Astrocyte (in vitro differentiated cells and primary cell): Measurements from ENCODE around the gene MOSPD3. TPM values are rescaled to one million over a fixed set of nuclear protein-coding genes. Genes with fewer than 3 reads are reported as not detected.

ENCODE experiments used
- DNase-seq: peaks from one replicate; pipeline ENCODE4 v3.0.0-alpha.2; 2010; ENCODE audit warnings: low read depth
- FAIRE-seq: peaks from 2 replicates; lab custom pipeline; 2011; peaks lifted over from hg19 to GRCh38; lab: Jason Lieb, UNC
- H2AFZ ChIP-seq: 2 replicates; pipeline ENCODE4 v1.6.0; 2012; ENCODE audit warnings: low read depth, low read length, inconsistent platforms
- H3K27ac ChIP-seq: 2 replicates; pipeline ENCODE4 v1.5.1; 2011; ENCODE audit warnings: low read depth, low read length, inconsistent platforms
- H3K27me3 ChIP-seq: 2 replicates; pipeline ENCODE4 v1.6.0; 2011; ENCODE audit warnings: low read length, inconsistent platforms; ENCODE audit not compliant: insufficient read depth
- H3K36me3 ChIP-seq: 2 replicates; pipeline ENCODE4 v1.5.1; 2011; ENCODE audit warnings: low read length, inconsistent platforms; ENCODE audit not compliant: insufficient read depth
- H3K4me1 ChIP-seq: 2 replicates; pipeline ENCODE4 v1.5.1; 2011; ENCODE audit warnings: low read length, inconsistent platforms; ENCODE audit not compliant: insufficient read depth
- H3K4me2 ChIP-seq: 2 replicates; pipeline ENCODE4 v1.6.0; 2012; ENCODE audit warnings: low read length, inconsistent platforms
- H3K4me3 ChIP-seq: 2 replicates; pipeline ENCODE4 v1.5.1; 2011; ENCODE audit warnings: low read depth, mild to moderate bottlenecking, low read length, inconsistent platforms; ENCODE audit not compliant: insufficient read depth
- H3K79me2 ChIP-seq: 2 replicates; pipeline ENCODE4 v1.6.0; 2012; ENCODE audit warnings: mild to moderate bottlenecking, low read length, inconsistent platforms; ENCODE audit not compliant: insufficient read depth
- H3K9ac ChIP-seq: 2 replicates; pipeline ENCODE4 v1.6.0; 2012; ENCODE audit warnings: mild to moderate bottlenecking, low read length, inconsistent platforms
- H3K9me3 ChIP-seq: 2 replicates; pipeline ENCODE4 v1.5.1; 2012; ENCODE audit warnings: low read depth, mild to moderate bottlenecking, low read length, inconsistent platforms; ENCODE audit not compliant: insufficient read depth
- H4K20me1 ChIP-seq: 2 replicates; pipeline ENCODE4 v1.6.0; 2012; ENCODE audit warnings: low read length, inconsistent platforms; ENCODE audit not compliant: insufficient read depth
- H3K27ac Mint-ChIP-seq: one replicate; pipeline ENCODE4 v1.8.0; 2021; ENCODE audit warnings: mild to moderate bottlenecking, mixed read lengths; ENCODE audit not compliant: unreplicated experiment
- H3K27me3 Mint-ChIP-seq: one replicate; pipeline ENCODE4 v1.8.0; 2021; ENCODE audit warnings: low read depth, mixed read lengths; ENCODE audit not compliant: unreplicated experiment
- H3K36me3 Mint-ChIP-seq: one replicate; pipeline ENCODE4 v1.8.0; 2021; ENCODE audit warnings: low read depth, mixed read lengths; ENCODE audit not compliant: unreplicated experiment
- H3K4me1 Mint-ChIP-seq: one replicate; pipeline ENCODE4 v1.8.0; 2021; ENCODE audit warnings: low read depth, mixed read lengths; ENCODE audit not compliant: unreplicated experiment
- H3K4me3 Mint-ChIP-seq: one replicate; pipeline ENCODE4 v1.8.0; 2021; ENCODE audit warnings: mild to moderate bottlenecking, moderate library complexity, mixed read lengths; ENCODE audit not compliant: unreplicated experiment
- H3K9me3 Mint-ChIP-seq: one replicate; pipeline ENCODE4 v1.8.0; 2021; ENCODE audit warnings: mild to moderate bottlenecking, mixed read lengths; ENCODE audit not compliant: unreplicated experiment
- EZH2 ChIP-seq: IDR thresholded peaks from 2 replicates; pipeline ENCODE4 v1.6.1; 2012; ENCODE audit warnings: mild to moderate bottlenecking, low read length, inconsistent platforms; ENCODE audit not compliant: insufficient read depth
- total RNA-seq: library from RNA; stranded (reverse); gene quantifications from 2 replicates; pipeline ENCODE4 v1.2.1, GENCODE V29; 2021
- TF ChIP-seq, protein P1 (sequence below): IDR thresholded peaks from 2 replicates; pipeline ENCODE4 v1.5.1; 2011; ENCODE audit warnings: low read depth, mild to moderate bottlenecking, inconsistent platforms, low read length, moderate library complexity; ENCODE audit not compliant: insufficient read depth

MOSPD3 gene
- total RNA-seq, 1 donor from 2014 or later, result 18.8 TPM

DNA sequence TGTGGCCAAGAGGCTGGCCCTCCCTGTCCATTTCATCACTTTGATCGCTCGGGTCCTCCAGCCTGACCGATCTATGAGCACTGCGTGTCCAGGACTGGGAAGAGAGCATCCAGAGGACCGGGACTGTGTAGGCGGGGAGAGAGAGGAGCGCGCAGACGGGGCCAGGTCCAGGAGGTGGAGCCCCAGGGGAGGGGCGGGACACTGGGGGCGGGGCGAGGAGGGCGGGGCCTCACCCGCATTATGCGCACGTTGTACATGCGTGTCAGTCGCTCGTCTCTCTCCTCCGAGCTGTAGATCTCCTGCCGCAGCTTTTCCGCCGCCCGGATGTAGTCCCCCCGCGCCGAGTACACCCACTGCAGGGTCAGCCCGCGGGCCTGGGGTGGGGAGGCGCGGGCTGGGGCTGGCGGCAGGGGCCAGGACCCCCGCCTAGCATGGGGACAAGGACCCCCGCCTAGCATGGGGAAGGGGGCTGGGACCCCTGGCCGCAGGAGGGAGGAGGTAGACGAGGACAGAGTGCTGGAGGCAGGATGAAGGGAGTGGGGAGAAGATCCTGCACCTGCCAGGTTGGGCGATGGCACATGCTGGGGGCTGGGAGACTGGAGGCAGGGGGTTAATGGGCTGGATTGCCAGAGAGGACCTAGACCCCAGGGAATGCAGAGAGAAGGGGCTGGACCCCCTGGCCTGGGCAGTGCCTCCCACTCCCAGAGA lies 14.3 kb downstream of the MOSPD3 start:
- Histone ChIP-seq H3K79me2 (no peaks in the 10 kb centered on the region), H2AFZ (peak overlapping the region; percentile 81), H3K4me2 (peak overlapping the region; percentile 86), H3K9me3 (no peaks in the 10 kb centered on the region), H3K4me1 (no peaks in the 10 kb centered on the region), H3K36me3 (no peaks in the 10 kb centered on the region), H3K4me3 (peak overlapping the region; percentile 28), H3K9ac (peak overlapping the region; percentile 50), H4K20me1 (no peaks in the 10 kb centered on the region), H3K27me3 (no peaks in the 10 kb centered on the region), H3K27ac (no peak overlapping the region)
- TF ChIP-seq EZH2, result no peak
- TF ChIP-seq, protein P1, sequence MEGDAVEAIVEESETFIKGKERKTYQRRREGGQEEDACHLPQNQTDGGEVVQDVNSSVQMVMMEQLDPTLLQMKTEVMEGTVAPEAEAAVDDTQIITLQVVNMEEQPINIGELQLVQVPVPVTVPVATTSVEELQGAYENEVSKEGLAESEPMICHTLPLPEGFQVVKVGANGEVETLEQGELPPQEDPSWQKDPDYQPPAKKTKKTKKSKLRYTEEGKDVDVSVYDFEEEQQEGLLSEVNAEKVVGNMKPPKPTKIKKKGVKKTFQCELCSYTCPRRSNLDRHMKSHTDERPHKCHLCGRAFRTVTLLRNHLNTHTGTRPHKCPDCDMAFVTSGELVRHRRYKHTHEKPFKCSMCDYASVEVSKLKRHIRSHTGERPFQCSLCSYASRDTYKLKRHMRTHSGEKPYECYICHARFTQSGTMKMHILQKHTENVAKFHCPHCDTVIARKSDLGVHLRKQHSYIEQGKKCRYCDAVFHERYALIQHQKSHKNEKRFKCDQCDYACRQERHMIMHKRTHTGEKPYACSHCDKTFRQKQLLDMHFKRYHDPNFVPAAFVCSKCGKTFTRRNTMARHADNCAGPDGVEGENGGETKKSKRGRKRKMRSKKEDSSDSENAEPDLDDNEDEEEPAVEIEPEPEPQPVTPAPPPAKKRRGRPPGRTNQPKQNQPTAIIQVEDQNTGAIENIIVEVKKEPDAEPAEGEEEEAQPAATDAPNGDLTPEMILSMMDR, result no peak
- no peak overlapping the region for H3K27ac Mint-ChIP-seq
- peaks cover 41% of the 10 kb centered on the region for H3K27me3 Mint-ChIP-seq
- no peaks in the 10 kb centered on the region for H3K4me1 Mint-ChIP-seq
- peak; percentile 67 for DNase-seq
- no peaks in the 10 kb centered on the region for H3K9me3 Mint-ChIP-seq
- H3K36me3 Mint-ChIP-seq, result peaks cover 7% of the 10 kb centered on the region
- FAIRE-seq, result no peak
- H3K4me3 Mint-ChIP-seq, result peak overlapping the region; percentile 62

GRCh38 chr7:100627238-100627549 lies 14.9 kb downstream of the MOSPD3 start:
- Histone ChIP-seq H3K9ac (no peak overlapping the region), H4K20me1 (no peaks in the 10 kb centered on the region), H3K4me2 (peak overlapping the region; percentile 86), H3K4me3 (no peak overlapping the region), H2AFZ (no peak overlapping the region), H3K27me3 (peaks cover 4% of the 10 kb centered on the region), H3K4me1 (no peaks in the 10 kb centered on the region), H3K9me3 (no peaks in the 10 kb centered on the region), H3K27ac (no peak overlapping the region), H3K79me2 (no peaks in the 10 kb centered on the region), H3K36me3 (no peaks in the 10 kb centered on the region)
- DNase-seq (no peak), FAIRE-seq (no peak)
- H3K36me3 Mint-ChIP-seq, result peaks cover 4% of the 10 kb centered on the region
- H3K27me3 Mint-ChIP-seq, result peaks cover 41% of the 10 kb centered on the region
- no peaks in the 10 kb centered on the region for H3K9me3 Mint-ChIP-seq
- no peaks in the 10 kb centered on the region for H3K4me1 Mint-ChIP-seq
- H3K27ac Mint-ChIP-seq, result no peak overlapping the region
- H3K4me3 Mint-ChIP-seq, result no peak overlapping the region
- TF ChIP-seq, protein P1, result no peak
- no peak for TF ChIP-seq EZH2

GRCh38 chr7:100629117-100629716 lies 16.9 kb downstream of the MOSPD3 start:
- H3K4me3 Mint-ChIP-seq, result no peak overlapping the region
- FAIRE-seq (no peak), DNase-seq (no peak)
- no peak overlapping the region for H2AFZ ChIP-seq
- no peak overlapping the region for H3K27ac ChIP-seq
- no peak overlapping the region for H3K4me3 ChIP-seq
- H3K27ac Mint-ChIP-seq, result no peak overlapping the region
- no peaks in the 10 kb centered on the region for H3K79me2 ChIP-seq
- H3K4me1 ChIP-seq, result peaks cover 7% of the 10 kb centered on the region
- no peaks in the 10 kb centered on the region for H3K36me3 ChIP-seq
- H3K36me3 Mint-ChIP-seq, result peaks cover 2% of the 10 kb centered on the region
- peaks cover 47% of the 10 kb centered on the region for H3K27me3 Mint-ChIP-seq
- H3K4me1 Mint-ChIP-seq, result no peaks in the 10 kb centered on the region
- H3K9ac ChIP-seq, result no peak overlapping the region
- no peaks in the 10 kb centered on the region for H3K9me3 ChIP-seq
- TF ChIP-seq EZH2, result no peak
- TF ChIP-seq, protein P1, result peak; percentile 22
- no peaks in the 10 kb centered on the region for H3K9me3 Mint-ChIP-seq
- H3K27me3 ChIP-seq, result peaks cover 15% of the 10 kb centered on the region
- no peak overlapping the region for H3K4me2 ChIP-seq
- no peaks in the 10 kb centered on the region for H4K20me1 ChIP-seq
